KG1 (cell line): ENCODE measurements around the gene NDUFS7.
A peak's percentile ranks its signal among the peaks of the same experiment; 100 is the strongest.

Source experiments
- DNase-seq: peaks from one replicate; lab custom pipeline; 2025; lab: John Stamatoyannopoulos, UW

NDUFS7 gene

GRCh38 chr19:1383312-1384084 lies at the start of gene NDUFS7:
Gene NDUFS7 (plus strand): TSS chr19:1383907. CDS start chr19:1383927, 20 bp downstream.
- peak; percentile 94 for DNase-seq

- DNase-seq = no peak
Observed at GRCh38 chr19:1336079-1336684, 47.5 kb upstream of the NDUFS7 start.

GRCh38 chr19:1340681-1341469 lies 42.8 kb upstream of the NDUFS7 start:
- no peak for DNase-seq

- DNase-seq = no peak
Observed at GRCh38 chr19:1343041-1343440, 40.7 kb upstream of the NDUFS7 start.

GRCh38 chr19:1349211-1349610 lies 34.5 kb upstream of the NDUFS7 start:
- DNase-seq = no peak

GRCh38 chr19:1350867-1351266 lies 32.8 kb upstream of the NDUFS7 start:
- no peak for DNase-seq

- no peak for DNase-seq
Observed at GRCh38 chr19:1351381-1351851, 32.3 kb upstream of the NDUFS7 start.

- DNase-seq = no peak
Observed at GRCh38 chr19:1353144-1353543, 30.6 kb upstream of the NDUFS7 start.

GRCh38 chr19:1354970-1355567 lies 28.6 kb upstream of the NDUFS7 start:
- DNase-seq = no peak

- DNase-seq = no peak
Observed at GRCh38 chr19:1355568-1356507, 27.9 kb upstream of the NDUFS7 start.

- DNase-seq = no peak
Observed at GRCh38 chr19:1356508-1356865, 27.2 kb upstream of the NDUFS7 start.

- DNase-seq = no peak
Observed at GRCh38 chr19:1357531-1358109, 26.1 kb upstream of the NDUFS7 start.

- DNase-seq = no peak
Observed at GRCh38 chr19:1360126-1360817, 23.4 kb upstream of the NDUFS7 start.

GRCh38 chr19:1360818-1361461 lies 22.8 kb upstream of the NDUFS7 start:
- DNase-seq = no peak

GRCh38 chr19:1361601-1362386 lies 21.9 kb upstream of the NDUFS7 start:
- no peak for DNase-seq

- no peak for DNase-seq
Observed at GRCh38 chr19:1362387-1363257, 21.1 kb upstream of the NDUFS7 start.

- DNase-seq = peak; percentile 50
Observed at GRCh38 chr19:1363599-1363998, 20.1 kb upstream of the NDUFS7 start.
